ENCODE measurements around the gene SCAF1.
"Not testable (repeated sequence)": the region's sequence is repeated elsewhere in the genome, so short reads cannot be mapped to it uniquely, and the experiment has no call there.

SCAF1 gene

GRCh38 chr19:49616532-49616931 lies 25.5 kb upstream of the SCAF1 start:
- no peaks in the 10 kb centered on the region for H3K27me3 ChIP-seq (replicated peaks in 2 of 5; ENCODE audit: control insufficient read depth in 4 of 5, insufficient read depth in 5 of 5, low read length in 4 of 5)
- H3K4me1 ChIP-seq (ENCODE audit: control extremely low read depth in 1 of 4, control insufficient read depth in 4 of 4, insufficient read depth in 4 of 4, low read length in 3 of 4): no peaks in the 10 kb centered on the region
- no peak overlapping the region for H3K4me3 ChIP-seq (ENCODE audit: control insufficient read depth in 1 of 7, extremely low read depth in 1 of 7, insufficient read depth in 4 of 7, low read depth in 2 of 7, low read length in 6 of 7)
- DNase-seq: no peak
- ChIA-PET POLR2A (no interaction called here), CTCF (interaction anchor here (1.0 kb wide), 1 partner anchor 62 kb away, joined by 3 read pairs; no protein-coding TSS in a partner anchor)
- peaks cover 0 to 11% (median 4%) of the 10 kb centered on the region in 5 experiments for H3K9me3 ChIP-seq (ENCODE audit: control extremely low read depth in 1 of 5, control insufficient read depth in 4 of 5, insufficient read depth in 2 of 5, low read depth in 1 of 5, low read length in 4 of 5)
- no peak overlapping the region for H3K27ac ChIP-seq (ENCODE audit: insufficient read depth in 1 of 2, low read depth in 1 of 2, low read length in 2 of 2, poor library complexity in 1 of 2, severe bottlenecking in 2 of 2)
- 93% methylated on average over 3 of the region's 7 CpGs for WGBS (ENCODE audit: insufficient coverage)
- peaks cover 8 to 70% (median 54%) of the 10 kb centered on the region in 4 experiments for H3K36me3 ChIP-seq (ENCODE audit: control insufficient read depth in 4 of 4, insufficient read depth in 4 of 4, low read length in 3 of 4)

- CTCF ChIA-PET: interaction anchor here (0.6 to 1.0 kb wide), 2 partner anchors 24 to 62 kb away, joined by 3 read pairs; no protein-coding TSS in a partner anchor
- 90% methylated on average over 4 of the region's 7 CpGs for WGBS (ENCODE audit: insufficient coverage)
Observed at GRCh38 chr19:49616945-49617344, 25.1 kb upstream of the SCAF1 start.

DNA sequence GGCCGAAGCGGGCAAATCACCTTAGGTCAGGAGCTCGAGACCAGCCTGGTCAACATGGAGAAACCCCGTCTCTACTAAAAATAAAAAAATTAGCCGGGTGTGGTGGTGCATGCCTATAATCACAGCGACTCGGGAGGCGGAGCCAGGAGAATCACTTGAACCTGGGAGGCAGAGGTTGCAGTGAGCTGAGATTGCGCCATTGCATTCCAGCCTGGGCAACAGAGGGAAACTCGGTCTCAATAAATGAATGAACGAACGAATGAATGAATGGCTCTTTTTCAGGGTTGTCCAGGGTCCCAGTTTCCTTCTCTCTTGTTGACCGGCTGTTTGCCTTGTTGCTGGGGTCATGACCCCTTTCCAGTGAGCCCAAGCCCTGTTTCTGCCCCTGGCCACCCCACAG lies 24.1 kb upstream of the SCAF1 start:
- CTCF ChIA-PET: interaction anchor here (0.8 kb wide), 1 partner anchor 114 kb away, joined by 3 read pairs; no protein-coding TSS in a partner anchor
- not testable (repeated sequence) for H3K4me3 ChIP-seq (ENCODE audit: control insufficient read depth in 1 of 7, extremely low read depth in 1 of 7, insufficient read depth in 4 of 7, low read depth in 2 of 7, low read length in 6 of 7); H3K4me1 ChIP-seq (ENCODE audit: control extremely low read depth in 1 of 4, control insufficient read depth in 4 of 4, insufficient read depth in 4 of 4, low read length in 3 of 4); H3K27me3 ChIP-seq (replicated peaks in 2 of 5; ENCODE audit: control insufficient read depth in 4 of 5, insufficient read depth in 5 of 5, low read length in 4 of 5); DNase-seq; H3K27ac ChIP-seq (ENCODE audit: insufficient read depth in 1 of 2, low read depth in 1 of 2, low read length in 2 of 2, poor library complexity in 1 of 2, severe bottlenecking in 2 of 2)
- Histone ChIP-seq H3K36me3 (ENCODE audit: control insufficient read depth in 4 of 4, insufficient read depth in 4 of 4, low read length in 3 of 4) (peaks cover 8 to 79% (median 54%) of the 10 kb centered on the region in 4 experiments), H3K9me3 (ENCODE audit: control extremely low read depth in 1 of 5, control insufficient read depth in 4 of 5, insufficient read depth in 2 of 5, low read depth in 1 of 5, low read length in 4 of 5) (peaks cover 0 to 11% (median 4%) of the 10 kb centered on the region in 5 experiments)
- WGBS (ENCODE audit: insufficient coverage): 98% methylated on average over 13 of the region's 13 CpGs
- POLR2A ChIA-PET: interaction anchor here (0.7 kb wide), 1 partner anchor 135 kb away, joined by 3 read pairs; no protein-coding TSS in a partner anchor

More at GRCh38 chr19:49616945-49617344, 25.1 kb upstream of the SCAF1 start:
- POLR2A ChIA-PET: no interaction called here
- Histone ChIP-seq H3K4me1 (ENCODE audit: control extremely low read depth in 1 of 4, control insufficient read depth in 4 of 4, insufficient read depth in 4 of 4, low read length in 3 of 4) (no peaks in the 10 kb centered on the region), H3K27ac (ENCODE audit: insufficient read depth in 1 of 2, low read depth in 1 of 2, low read length in 2 of 2, poor library complexity in 1 of 2, severe bottlenecking in 2 of 2) (no peak overlapping the region), H3K27me3 (replicated peaks in 2 of 5; ENCODE audit: control insufficient read depth in 4 of 5, insufficient read depth in 5 of 5, low read length in 4 of 5) (no peaks in the 10 kb centered on the region), H3K36me3 (ENCODE audit: control insufficient read depth in 4 of 4, insufficient read depth in 4 of 4, low read length in 3 of 4) (peaks cover 8 to 74% (median 58%) of the 10 kb centered on the region in 4 experiments), H3K4me3 (ENCODE audit: control insufficient read depth in 1 of 7, extremely low read depth in 1 of 7, insufficient read depth in 4 of 7, low read depth in 2 of 7, low read length in 6 of 7) (no peak overlapping the region), H3K9me3 (ENCODE audit: control extremely low read depth in 1 of 5, control insufficient read depth in 4 of 5, insufficient read depth in 2 of 5, low read depth in 1 of 5, low read length in 4 of 5) (peaks cover 0 to 11% (median 4%) of the 10 kb centered on the region in 5 experiments)
- DNase-seq: no peak

- WGBS (ENCODE audit: insufficient coverage): 95% methylated on average over 18 of the region's 27 CpGs
- POLR2A ChIA-PET: no interaction called here
- no peaks in the 10 kb centered on the region for H3K9me3 ChIP-seq (ENCODE audit: control extremely low read depth in 1 of 5, control insufficient read depth in 4 of 5, insufficient read depth in 2 of 5, low read depth in 1 of 5, low read length in 4 of 5)
- no peaks in the 10 kb centered on the region for H3K4me1 ChIP-seq (ENCODE audit: control extremely low read depth in 1 of 4, control insufficient read depth in 4 of 4, insufficient read depth in 4 of 4, low read length in 3 of 4)
- H3K27me3 ChIP-seq (replicated peaks in 2 of 5; ENCODE audit: control insufficient read depth in 4 of 5, insufficient read depth in 5 of 5, low read length in 4 of 5): no peaks in the 10 kb centered on the region
- no peak overlapping the region for H3K4me3 ChIP-seq (ENCODE audit: control insufficient read depth in 1 of 7, extremely low read depth in 1 of 7, insufficient read depth in 4 of 7, low read depth in 2 of 7, low read length in 6 of 7)
- H3K27ac ChIP-seq (ENCODE audit: insufficient read depth in 1 of 2, low read depth in 1 of 2, low read length in 2 of 2, poor library complexity in 1 of 2, severe bottlenecking in 2 of 2): no peak overlapping the region
- peaks cover 0 to 60% (median 29%) of the 10 kb centered on the region in 4 experiments for H3K36me3 ChIP-seq (ENCODE audit: control insufficient read depth in 4 of 4, insufficient read depth in 4 of 4, low read length in 3 of 4)
- CTCF ChIA-PET: interaction anchor here (0.6 to 1.0 kb wide), 2 partner anchors 14 to 21 kb away, joined by 3 to 4 read pairs; no protein-coding TSS in a partner anchor
- DNase-seq: no peak
Observed at GRCh38 chr19:49624967-49625910, 16.8 kb upstream of the SCAF1 start.

DNA sequence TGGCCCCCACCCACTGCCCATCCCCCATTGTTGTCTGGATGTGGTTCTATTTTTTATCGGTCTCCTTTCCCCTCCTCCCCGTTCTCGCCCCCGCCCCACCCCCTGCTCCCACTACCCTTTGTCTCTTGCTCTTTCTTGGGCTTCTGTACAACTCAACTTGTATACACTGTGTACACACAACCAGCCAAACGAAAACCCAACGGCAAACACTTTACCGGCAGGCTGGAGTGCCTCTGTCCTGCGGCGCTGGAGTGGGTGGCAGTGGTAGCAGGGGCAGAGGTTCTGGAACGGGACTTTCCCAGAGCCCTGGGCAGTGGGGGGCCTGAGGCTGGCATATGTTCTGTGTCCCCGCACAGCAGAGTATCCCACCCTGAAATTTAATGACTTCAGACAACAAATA lies 15.8 kb upstream of the SCAF1 start:
- CTCF ChIA-PET: no interaction called here
- H3K27me3 ChIP-seq (replicated peaks in 2 of 5; ENCODE audit: control insufficient read depth in 4 of 5, insufficient read depth in 5 of 5, low read length in 4 of 5): no peaks in the 10 kb centered on the region
- peaks cover 0 to 4% (median 0%) of the 10 kb centered on the region in 4 experiments for H3K4me1 ChIP-seq (ENCODE audit: control extremely low read depth in 1 of 4, control insufficient read depth in 4 of 4, insufficient read depth in 4 of 4, low read length in 3 of 4)
- H3K4me3 ChIP-seq (ENCODE audit: control insufficient read depth in 1 of 7, extremely low read depth in 1 of 7, insufficient read depth in 4 of 7, low read depth in 2 of 7, low read length in 6 of 7): no peak overlapping the region
- POLR2A ChIA-PET: no interaction called here
- no peak for DNase-seq
- peaks cover 0 to 55% (median 28%) of the 10 kb centered on the region in 4 experiments for H3K36me3 ChIP-seq (ENCODE audit: control insufficient read depth in 4 of 4, insufficient read depth in 4 of 4, low read length in 3 of 4)
- WGBS (ENCODE audit: insufficient coverage): 99% methylated on average over 6 of the region's 11 CpGs
- peak overlapping the region in 1 of 2 experiments; percentile 43 for H3K27ac ChIP-seq (ENCODE audit: insufficient read depth in 1 of 2, low read depth in 1 of 2, low read length in 2 of 2, poor library complexity in 1 of 2, severe bottlenecking in 2 of 2)
- H3K9me3 ChIP-seq (ENCODE audit: control extremely low read depth in 1 of 5, control insufficient read depth in 4 of 5, insufficient read depth in 2 of 5, low read depth in 1 of 5, low read length in 4 of 5): no peaks in the 10 kb centered on the region

GRCh38 chr19:49629659-49630058 lies 12.3 kb upstream of the SCAF1 start:
- ChIA-PET CTCF (no interaction called here), POLR2A (no interaction called here)
- H3K36me3 ChIP-seq (ENCODE audit: control insufficient read depth in 4 of 4, insufficient read depth in 4 of 4, low read length in 3 of 4): peaks cover 0 to 36% (median 17%) of the 10 kb centered on the region in 4 experiments
- WGBS (ENCODE audit: insufficient coverage): 98% methylated on average over 8 of the region's 9 CpGs
- H3K4me1 ChIP-seq (ENCODE audit: control extremely low read depth in 1 of 4, control insufficient read depth in 4 of 4, insufficient read depth in 4 of 4, low read length in 3 of 4): peaks cover 0 to 4% (median 0%) of the 10 kb centered on the region in 4 experiments
- no peaks in the 10 kb centered on the region for H3K27me3 ChIP-seq (replicated peaks in 2 of 5; ENCODE audit: control insufficient read depth in 4 of 5, insufficient read depth in 5 of 5, low read length in 4 of 5)
- DNase-seq: no peak
- H3K27ac ChIP-seq (ENCODE audit: insufficient read depth in 1 of 2, low read depth in 1 of 2, low read length in 2 of 2, poor library complexity in 1 of 2, severe bottlenecking in 2 of 2): no peak overlapping the region
- H3K4me3 ChIP-seq (ENCODE audit: control insufficient read depth in 1 of 7, extremely low read depth in 1 of 7, insufficient read depth in 4 of 7, low read depth in 2 of 7, low read length in 6 of 7): no peak overlapping the region
- H3K9me3 ChIP-seq (ENCODE audit: control extremely low read depth in 1 of 5, control insufficient read depth in 4 of 5, insufficient read depth in 2 of 5, low read depth in 1 of 5, low read length in 4 of 5): no peaks in the 10 kb centered on the region
